HepG2 (cell line): ENCODE measurements around the gene ANXA9. TPM values are rescaled to one million over a fixed set of nuclear protein-coding genes. Genes with fewer than 3 reads are reported as not detected.

Experiments
- FOXK1 ChIP-seq: sonication (generic); formaldehyde crosslinking; IDR thresholded peaks from 2 replicates; pipeline ENCODE4 v1.4.0; 2020; ENCODE audit warnings: low read depth, missing genetic modification reagents, borderline replicate concordance
- GMEB2 ChIP-seq: IDR thresholded peaks from 2 replicates; pipeline ENCODE4 v1.6.1; 2016; ENCODE audit warnings: missing biosample characterization, missing genetic modification reagents, low read depth
- GTF2F1 ChIP-seq: fragments of 150-350 bp; IDR thresholded peaks from 2 replicates; pipeline ENCODE4 v1.6.1; 2014; ENCODE audit warnings: low read length
- HNRNPUL1 ChIP-seq: fragments of 200-400 bp; formaldehyde crosslinking; IDR thresholded peaks from 2 replicates; pipeline ENCODE4 v1.6.1; 2017; ENCODE audit warnings: low read depth, mild to moderate bottlenecking, low read length, moderate library complexity
- IKZF5 ChIP-seq: IDR thresholded peaks from 2 replicates; pipeline ENCODE4 v1.6.1; 2018; ENCODE audit warnings: missing genetic modification reagents, mild to moderate bottlenecking, missing compliant biosample characterization
- MED8 ChIP-seq: sonication (generic); formaldehyde crosslinking; IDR thresholded peaks from 2 replicates; pipeline ENCODE4 v1.8.1; 2023; ENCODE audit warnings: mild to moderate bottlenecking, missing genetic modification reagents; ENCODE audit not compliant: insufficient replicate concordance
- PAX8 ChIP-seq: sonication (generic); formaldehyde crosslinking; IDR thresholded peaks from 2 replicates; pipeline ENCODE4 v1.8.0; 2022; ENCODE audit warnings: mild to moderate bottlenecking, missing genetic modification reagents, borderline replicate concordance
- POLR2AphosphoS2 ChIP-seq: IDR thresholded peaks from 2 replicates; pipeline ENCODE4 v1.6.1; 2011; ENCODE audit warnings: low read depth, low read length, improper control_type of control experiment
- SALL2 ChIP-seq: sonication (generic); formaldehyde crosslinking; IDR thresholded peaks from 2 replicates; pipeline ENCODE4 v1.8.1; 2023; ENCODE audit warnings: mild to moderate bottlenecking, missing genetic modification reagents, inconsistent platforms
- SIX4 ChIP-seq: sonication (generic); formaldehyde crosslinking; IDR thresholded peaks from 2 replicates; pipeline ENCODE4 v1.4.0; 2020; ENCODE audit warnings: missing genetic modification reagents
- TGIF2 ChIP-seq: IDR thresholded peaks from 2 replicates; pipeline ENCODE4 v1.6.1; 2016; ENCODE audit warnings: control low read depth, missing compliant biosample characterization
- ZBTB26 ChIP-seq: IDR thresholded peaks from 2 replicates; pipeline ENCODE4 v1.6.1; 2016; ENCODE audit warnings: missing compliant biosample characterization, missing genetic modification reagents, borderline replicate concordance
- ZBTB3 ChIP-seq: sonication (generic); formaldehyde crosslinking; IDR thresholded peaks from 2 replicates; pipeline ENCODE4 v1.4.0; 2020; ENCODE audit warnings: low read depth, mild to moderate bottlenecking, moderate library complexity, missing genetic modification reagents, borderline replicate concordance
- ZNF253 ChIP-seq: sonication (generic); formaldehyde crosslinking; IDR thresholded peaks from 2 replicates; pipeline ENCODE4 v1.8.0; 2022; ENCODE audit warnings: mild to moderate bottlenecking, missing genetic modification reagents, borderline replicate concordance
- ZNF446 ChIP-seq: sonication (generic); formaldehyde crosslinking; IDR thresholded peaks from 2 replicates; pipeline ENCODE4 v1.5.0; 2020; ENCODE audit warnings: mild to moderate bottlenecking, missing genetic modification reagents
- ZNF781 ChIP-seq: sonication (generic); formaldehyde crosslinking; IDR thresholded peaks from 2 replicates; pipeline ENCODE4 v1.5.1; 2020; ENCODE audit warnings: borderline replicate concordance, mild to moderate bottlenecking, missing genetic modification reagents; ENCODE audit errors: not compliant biosample characterization
- ZSCAN25 ChIP-seq: sonication (generic); formaldehyde crosslinking; IDR thresholded peaks from 2 replicates; pipeline ENCODE4 v1.8.0; 2022; ENCODE audit warnings: mild to moderate bottlenecking, missing genetic modification reagents
- polyA plus RNA-seq, 8 experiments: library from polyadenylated mRNA; depleted of rRNA in 3 of 8; stranded (reverse) in 7 of 8; unstranded in 1 of 8; fragments of >200 nt; fragmentation: Illumina TruSeq in 4 of 8; extraction: Trizol in 4 of 8; gene quantifications; 2 replicates each; pipeline versions ENCODE4 v1.2.1 to v1.2.3, GENCODE V29; 2011 to 2016; ENCODE audit warnings: low read depth in 4 of 8, missing spikeins in 1 of 8, mixed read lengths in 1 of 8; ENCODE audit not compliant: insufficient read depth in 1 of 8
- total RNA-seq, 5 experiments: library from RNA; depleted of rRNA; stranded (reverse); fragments of >200 nt; fragmentation: Illumina TruSeq; extraction: Trizol; gene quantifications; 2 replicates each; pipeline ENCODE4 v1.2.3, GENCODE V29; 2016; ENCODE audit warnings: low read depth in 1 of 5
- TF ChIP-seq, protein P1 (sequence below): sonication (generic); formaldehyde crosslinking; IDR thresholded peaks from 2 replicates; pipeline ENCODE4 v1.8.0; 2022; ENCODE audit warnings: missing genetic modification reagents, mild to moderate bottlenecking, moderate library complexity, borderline replicate concordance
- TF ChIP-seq, protein P2 (sequence below): sonication (generic); formaldehyde crosslinking; IDR thresholded peaks from 2 replicates; pipeline ENCODE4 v1.8.1; 2023; ENCODE audit warnings: mild to moderate bottlenecking, moderate library complexity, missing genetic modification reagents
- TF ChIP-seq, protein P3 (sequence below), 2 experiments: fragments of 450-650 bp in 1 of 2; sonication (generic) in 1 of 2; formaldehyde crosslinking; IDR thresholded peaks; 2 replicates each; pipeline versions ENCODE4 v1.5.0 to v1.8.0; 2020 to 2022; ENCODE audit warnings: mild to moderate bottlenecking in 1 of 2, missing genetic modification reagents in 1 of 2

ANXA9 gene
- total and polyA plus RNA-seq, 2 of the 13 experiments (the other 11 are each of a cell fraction or from before 2014, with no cell fraction given), result 13.3 to 23.9 TPM

DNA sequence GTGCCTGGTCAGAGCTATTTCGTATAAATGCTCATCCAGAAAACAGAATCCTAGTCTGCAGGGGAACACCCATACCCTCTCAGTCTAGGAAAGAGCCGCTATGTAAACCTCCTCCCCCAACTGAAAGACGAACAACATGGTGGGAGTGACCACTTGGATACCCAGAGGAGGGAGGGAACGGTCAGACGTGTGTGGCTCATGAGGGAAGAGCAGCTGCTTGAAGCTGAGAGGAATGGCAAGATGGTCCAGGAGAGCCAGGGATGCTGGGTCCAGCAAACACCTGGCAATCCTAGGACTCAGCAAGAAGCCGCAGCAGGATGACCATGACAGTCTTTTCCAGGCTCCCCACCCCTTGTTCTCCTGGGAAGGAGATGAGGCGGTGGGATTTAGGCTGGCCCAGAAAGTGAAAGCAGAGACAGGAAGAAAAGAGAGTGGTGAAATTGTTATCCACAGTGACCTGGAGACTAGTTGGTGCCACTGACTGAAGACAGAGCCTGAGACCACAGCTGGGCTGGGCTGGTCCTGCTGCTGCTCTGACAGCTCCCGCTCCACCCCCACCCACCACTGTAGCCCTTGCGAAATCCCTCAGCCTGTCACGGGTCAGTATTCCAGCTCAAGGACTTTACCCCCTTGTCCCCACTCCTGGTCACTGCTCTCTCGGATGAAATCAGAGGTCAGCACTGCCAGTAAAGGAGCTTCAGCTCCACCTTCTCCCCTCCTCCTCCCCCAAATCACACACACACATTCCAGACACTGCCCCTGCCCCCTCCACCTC is 11.1 kb upstream of the ANXA9 start (continued):
- TF ChIP-seq, protein P1, sequence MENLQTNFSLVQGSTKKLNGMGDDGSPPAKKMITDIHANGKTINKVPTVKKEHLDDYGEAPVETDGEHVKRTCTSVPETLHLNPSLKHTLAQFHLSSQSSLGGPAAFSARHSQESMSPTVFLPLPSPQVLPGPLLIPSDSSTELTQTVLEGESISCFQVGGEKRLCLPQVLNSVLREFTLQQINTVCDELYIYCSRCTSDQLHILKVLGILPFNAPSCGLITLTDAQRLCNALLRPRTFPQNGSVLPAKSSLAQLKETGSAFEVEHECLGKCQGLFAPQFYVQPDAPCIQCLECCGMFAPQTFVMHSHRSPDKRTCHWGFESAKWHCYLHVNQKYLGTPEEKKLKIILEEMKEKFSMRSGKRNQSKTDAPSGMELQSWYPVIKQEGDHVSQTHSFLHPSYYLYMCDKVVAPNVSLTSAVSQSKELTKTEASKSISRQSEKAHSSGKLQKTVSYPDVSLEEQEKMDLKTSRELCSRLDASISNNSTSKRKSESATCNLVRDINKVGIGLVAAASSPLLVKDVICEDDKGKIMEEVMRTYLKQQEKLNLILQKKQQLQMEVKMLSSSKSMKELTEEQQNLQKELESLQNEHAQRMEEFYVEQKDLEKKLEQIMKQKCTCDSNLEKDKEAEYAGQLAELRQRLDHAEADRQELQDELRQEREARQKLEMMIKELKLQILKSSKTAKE (CRISPR knock-in tag), result peak; percentile 75; the same call in 1 of the 2 replicates
- TF ChIP-seq ZBTB26 (CRISPR knock-in tag), result no peak
- TF ChIP-seq GMEB2 (CRISPR knock-in tag), result no peak
- TF ChIP-seq, protein P2, sequence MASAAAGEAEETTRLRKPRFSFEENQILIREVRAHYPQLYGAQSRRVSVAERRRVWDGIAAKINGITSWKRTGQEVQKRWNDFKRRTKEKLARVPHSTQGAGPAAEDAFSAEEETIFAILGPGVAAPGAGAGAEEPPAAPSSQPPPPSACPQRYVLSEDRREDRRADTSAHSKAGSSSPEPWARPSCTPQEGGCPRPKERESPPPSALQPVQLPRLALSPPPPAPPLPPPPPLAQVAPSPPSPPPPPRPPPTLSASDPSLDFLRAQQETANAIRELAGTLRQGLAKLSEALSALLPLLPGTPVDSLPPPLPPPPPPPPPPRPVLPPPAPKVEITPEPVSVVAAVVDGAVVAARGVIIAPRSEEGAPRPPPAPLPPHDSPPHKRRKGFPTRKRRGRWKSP, result peak; percentile 60; the same call in 1 of the 2 replicates
- TF ChIP-seq SIX4 (CRISPR knock-in tag), result peak; percentile 61; the same call in 1 of the 2 replicates
- TF ChIP-seq SALL2, result peak; percentile 91; the same call in 1 of the 2 replicates
- peak; percentile 91 for TF ChIP-seq MED8 (CRISPR knock-in tag)
- TF ChIP-seq POLR2AphosphoS2, result no peak
- peak; percentile 67; the same call in 1 of the 2 replicates for TF ChIP-seq FOXK1 (CRISPR knock-in tag)
- TF ChIP-seq HNRNPUL1, result no peak
- TF ChIP-seq ZNF781, result no peak
- no peak for TF ChIP-seq ZNF253 (CRISPR knock-in tag)
- TF ChIP-seq ZNF446, result no peak
- TF ChIP-seq TGIF2 (CRISPR knock-in tag), result peak; percentile 100
- TF ChIP-seq GTF2F1, result no peak
- TF ChIP-seq ZSCAN25 (CRISPR knock-in tag), result peak; percentile 83
- peak; percentile 94; the same call in 1 of the 2 replicates for TF ChIP-seq ZBTB3 (CRISPR knock-in tag)
- no peak for TF ChIP-seq PAX8
- TF ChIP-seq, protein P3, sequence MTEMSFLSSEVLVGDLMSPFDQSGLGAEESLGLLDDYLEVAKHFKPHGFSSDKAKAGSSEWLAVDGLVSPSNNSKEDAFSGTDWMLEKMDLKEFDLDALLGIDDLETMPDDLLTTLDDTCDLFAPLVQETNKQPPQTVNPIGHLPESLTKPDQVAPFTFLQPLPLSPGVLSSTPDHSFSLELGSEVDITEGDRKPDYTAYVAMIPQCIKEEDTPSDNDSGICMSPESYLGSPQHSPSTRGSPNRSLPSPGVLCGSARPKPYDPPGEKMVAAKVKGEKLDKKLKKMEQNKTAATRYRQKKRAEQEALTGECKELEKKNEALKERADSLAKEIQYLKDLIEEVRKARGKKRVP (CRISPR knock-in tag; IDR thresholded peaks at IDR 0.05), result peak; percentile 1 to 61; a peak in 1 of 4 replicates
- TF ChIP-seq IKZF5 (CRISPR knock-in tag), result peak; percentile 83
